OCI-LY7 (cell line): Measurements from ENCODE around the gene CYB5R4.

Source experiments
- CTCF ChIP-seq: fragments of 200-600 bp; sonication (generic); conservative IDR thresholded peaks from 2 replicates; pipeline ENCODE4 v1.5.1; 2014; ENCODE audit warnings: mild to moderate bottlenecking, antibody characterized with exemption, low read length, moderate library complexity, mixed read lengths
- EZH2phosphoT487 ChIP-seq: fragments of 200-600 bp; sonication (generic); IDR thresholded peaks from 2 replicates; pipeline ENCODE4 v1.6.1; 2018; ENCODE audit warnings: low read depth, borderline replicate concordance, mild to moderate bottlenecking, mixed run types, antibody characterized with exemption, low read length, moderate library complexity, mixed read lengths

GRCh38 chr6:83985308-83985713 lies 125.8 kb downstream of the CYB5R4 start:
- TF ChIP-seq CTCF (no peak), EZH2phosphoT487 (no peak)
